Sigmoid colon (tissue), 7 donors: ENCODE results near the gene MACROD2. TPM values are rescaled to one million over a fixed set of nuclear protein-coding genes. Genes with fewer than 3 reads are reported as not detected.

Experiments
- DNase-seq: peaks from one replicate; pipeline ENCODE4 v3.0.0-alpha.2; 2019
- H3K27ac ChIP-seq, 4 donors: fragments of 200-600 bp; sonication (generic); one replicate each; pipeline ENCODE4 v1.5.1; 2016 to 2019; ENCODE audit warnings: mild to moderate bottlenecking in 1 of 4
- H3K27me3 ChIP-seq, 3 donors: fragments of 200-600 bp; sonication (generic); one replicate each; pipeline ENCODE4 v1.5.1; 2019; ENCODE audit warnings: mild to moderate bottlenecking in 1 of 3
- H3K36me3 ChIP-seq, 4 donors: fragments of 200-600 bp; sonication (generic); one replicate each; pipeline ENCODE4 v1.5.1; 2016 to 2019
- H3K4me1 ChIP-seq, 4 donors: fragments of 200-600 bp; sonication (generic); one replicate each; pipeline ENCODE4 v1.5.1; 2017 to 2019
- H3K4me3 ChIP-seq, 4 donors: fragments of 200-600 bp; sonication (generic); one replicate each; pipeline ENCODE4 v1.5.1; 2017 to 2019; ENCODE audit warnings: mild to moderate bottlenecking in 2 of 4, moderate library complexity in 1 of 4
- H3K9me3 ChIP-seq, 4 donors: fragments of 200-600 bp in 3 of 4; sonication (generic) in 3 of 4; one replicate each; pipeline versions ENCODE4 v1.5.1 to v1.6.1; 2013 to 2019
- CTCF ChIP-seq, 4 experiments: fragments of 450-650 bp in 3 of 4; fragments of 200-600 bp in 1 of 4; IDR thresholded peaks; one replicate each; pipeline ENCODE4 v1.5.1; 2016 to 2019; ENCODE audit warnings: antibody characterized with exemption in 4 of 4, mild to moderate bottlenecking in 3 of 4, moderate library complexity in 2 of 4
- EP300 ChIP-seq, 4 donors: sonication (generic); formaldehyde crosslinking; IDR thresholded peaks; one replicate each; pipeline ENCODE4 v1.6.1; 2017; ENCODE audit warnings: antibody characterized with exemption in 4 of 4
- POLR2A ChIP-seq, 2 donors: fragments of 450-650 bp; IDR thresholded peaks; one replicate each; pipeline ENCODE4 v1.6.1; 2016; ENCODE audit warnings: antibody characterized with exemption in 2 of 2, mild to moderate bottlenecking in 2 of 2, moderate library complexity in 2 of 2
- POLR2AphosphoS5 ChIP-seq, 4 donors: sonication (generic); formaldehyde crosslinking; IDR thresholded peaks; one replicate each; pipeline ENCODE4 v1.6.1; 2017; ENCODE audit warnings: antibody characterized with exemption in 4 of 4
- WGBS, 2 donors: extraction: QIAGEN DNeasy Blood & Tissue Kit; methylation state at CpG; one replicate each; pipeline ENCODE4 v1.1.7; 2013; 5-methylcytosine and 5-hydroxymethylcytosine counted together
- intact Hi-C: fragments of 100-400 bp; cut with DNase I; formaldehyde crosslinking; loops from one replicate; pipeline ENCODE4 v1.15.1; 2023
- polyA plus RNA-seq, 3 donors: library from polyadenylated mRNA; stranded (reverse); fragments of 200-250 nt; gene quantifications; one replicate each; pipeline ENCODE4 v1.2.3, GENCODE V29; 2013
- total RNA-seq, 4 donors: library from RNA; depleted of rRNA; stranded (reverse); fragments of >200 nt; gene quantifications; one replicate each; pipeline ENCODE4 v1.1.0, GENCODE V29; 2016
- donor health status: healthy with polysubstance abuse.
- donor health status: Bipolar disorder and iron deficiency.
- donor health status: healthy.

MACROD2 gene
- total and polyA plus RNA-seq, 7 donors, result 1.2 to 22.4 (median 5.8) TPM

GRCh38 chr20:15332711-15333160 is 1337.4 kb downstream of the MACROD2 start:
- H3K4me3 ChIP-seq, result no peak overlapping the region
- no peaks in the 10 kb centered on the region for H3K9me3 ChIP-seq
- 91 to 93% methylated on average over 1 of the region's 1 CpG for WGBS, 2 donors
- no peaks in the 10 kb centered on the region for H3K36me3 ChIP-seq
- no peaks in the 10 kb centered on the region for H3K27me3 ChIP-seq
- TF ChIP-seq POLR2A (IDR thresholded peaks at IDR 0.05) (no peak), EP300 (IDR thresholded peaks at IDR 0.05) (no peak), POLR2AphosphoS5 (IDR thresholded peaks at IDR 0.05) (no peak), CTCF (IDR thresholded peaks at IDR 0.05) (no peak)
- H3K4me1 ChIP-seq, result no peaks in the 10 kb centered on the region
- no peak for DNase-seq
- intact Hi-C loops, result no loop called here
- H3K27ac ChIP-seq, result no peak overlapping the region

GRCh38 chr20:15333170-15333569 is 1337.9 kb downstream of the MACROD2 start:
- intact Hi-C loops, result no loop called here
- H3K9me3 ChIP-seq, result no peaks in the 10 kb centered on the region
- H3K4me1 ChIP-seq, result no peaks in the 10 kb centered on the region
- 76 to 77% methylated on average over 4 of the region's 4 CpGs for WGBS, 2 donors
- no peaks in the 10 kb centered on the region for H3K27me3 ChIP-seq
- TF ChIP-seq POLR2AphosphoS5 (IDR thresholded peaks at IDR 0.05), result no peak
- TF ChIP-seq CTCF (IDR thresholded peaks at IDR 0.05), result no peak
- no peak overlapping the region for H3K4me3 ChIP-seq
- no peak for DNase-seq
- no peak overlapping the region for H3K27ac ChIP-seq
- H3K36me3 ChIP-seq, result no peaks in the 10 kb centered on the region

- no peak overlapping the region for H3K4me3 ChIP-seq
- H3K4me1 ChIP-seq, result peaks cover 0 to 13% (median 7%) of the 10 kb centered on the region in 4 donors
- WGBS, 2 donors, result 75 to 78% methylated on average over 2 of the region's 2 CpGs
Measured at GRCh38 chr20:15336011-15336410, 1340.7 kb downstream of the MACROD2 start.

GRCh38 chr20:15336536-15336935 is 1341.2 kb downstream of the MACROD2 start:
- TF ChIP-seq CTCF (IDR thresholded peaks at IDR 0.05) (no peak), POLR2A (IDR thresholded peaks at IDR 0.05) (no peak), EP300 (IDR thresholded peaks at IDR 0.05) (no peak), POLR2AphosphoS5 (IDR thresholded peaks at IDR 0.05) (no peak)
- no peak for DNase-seq
- no peaks in the 10 kb centered on the region for H3K27me3 ChIP-seq
- no peaks in the 10 kb centered on the region for H3K9me3 ChIP-seq
- peaks cover 0 to 13% (median 7%) of the 10 kb centered on the region in 4 donors for H3K4me1 ChIP-seq
- H3K4me3 ChIP-seq, result no peak overlapping the region
- 93 to 96% methylated on average over 5 of the region's 5 CpGs for WGBS, 2 donors
- no peak overlapping the region for H3K27ac ChIP-seq
- no peaks in the 10 kb centered on the region for H3K36me3 ChIP-seq
- intact Hi-C loops, result no loop called here

More at GRCh38 chr20:15336011-15336410, 1340.7 kb downstream of the MACROD2 start:
- DNase-seq, result no peak
- no peaks in the 10 kb centered on the region for H3K27me3 ChIP-seq
- no peak overlapping the region for H3K27ac ChIP-seq
- intact Hi-C loops, result no loop called here
- no peaks in the 10 kb centered on the region for H3K36me3 ChIP-seq
- TF ChIP-seq POLR2AphosphoS5 (IDR thresholded peaks at IDR 0.05) (no peak), EP300 (IDR thresholded peaks at IDR 0.05) (no peak), CTCF (IDR thresholded peaks at IDR 0.05) (no peak), POLR2A (IDR thresholded peaks at IDR 0.05) (no peak)
- H3K9me3 ChIP-seq, result no peaks in the 10 kb centered on the region

GRCh38 chr20:15339264-15339663 is 1343.9 kb downstream of the MACROD2 start:
- TF ChIP-seq POLR2AphosphoS5 (IDR thresholded peaks at IDR 0.05), result no peak
- no peak for TF ChIP-seq POLR2A (IDR thresholded peaks at IDR 0.05)
- no peak for TF ChIP-seq EP300 (IDR thresholded peaks at IDR 0.05)
- no peak for TF ChIP-seq CTCF (IDR thresholded peaks at IDR 0.05)
- DNase-seq, result no peak
- H3K27ac ChIP-seq, result peak overlapping the region in 1 of 4 donors; percentile 17
- H3K36me3 ChIP-seq, result no peaks in the 10 kb centered on the region
- peaks cover 0 to 13% (median 7%) of the 10 kb centered on the region in 4 donors for H3K4me1 ChIP-seq
- H3K9me3 ChIP-seq, result no peaks in the 10 kb centered on the region
- no peak overlapping the region for H3K4me3 ChIP-seq
- intact Hi-C loops, result no loop called here
- no peaks in the 10 kb centered on the region for H3K27me3 ChIP-seq
- 83 to 86% methylated on average over 3 of the region's 3 CpGs for WGBS, 2 donors
